Stimulated activated CD4-positive, alpha-beta T cell treated with anti-CD3 and anti-CD28 coated beads, Interleukin-1b, Interleukin-23, amount 100 ng/mL, for 1 hour (primary cell): ENCODE measurements around the gene IQGAP3.

Experiments used
- DNase-seq, 2 donors: peaks; one replicate each; pipeline ENCODE4 v3.0.0-alpha.2; 2020; ENCODE audit warnings: low read depth in 2 of 2

Gene IQGAP3

GRCh38 chr1:156496211-156496761 lies 76.1 kb downstream of the IQGAP3 start:
- no peak for DNase-seq

GRCh38 chr1:156495401-156496140 lies 76.8 kb downstream of the IQGAP3 start:
- DNase-seq = no peak

DNA sequence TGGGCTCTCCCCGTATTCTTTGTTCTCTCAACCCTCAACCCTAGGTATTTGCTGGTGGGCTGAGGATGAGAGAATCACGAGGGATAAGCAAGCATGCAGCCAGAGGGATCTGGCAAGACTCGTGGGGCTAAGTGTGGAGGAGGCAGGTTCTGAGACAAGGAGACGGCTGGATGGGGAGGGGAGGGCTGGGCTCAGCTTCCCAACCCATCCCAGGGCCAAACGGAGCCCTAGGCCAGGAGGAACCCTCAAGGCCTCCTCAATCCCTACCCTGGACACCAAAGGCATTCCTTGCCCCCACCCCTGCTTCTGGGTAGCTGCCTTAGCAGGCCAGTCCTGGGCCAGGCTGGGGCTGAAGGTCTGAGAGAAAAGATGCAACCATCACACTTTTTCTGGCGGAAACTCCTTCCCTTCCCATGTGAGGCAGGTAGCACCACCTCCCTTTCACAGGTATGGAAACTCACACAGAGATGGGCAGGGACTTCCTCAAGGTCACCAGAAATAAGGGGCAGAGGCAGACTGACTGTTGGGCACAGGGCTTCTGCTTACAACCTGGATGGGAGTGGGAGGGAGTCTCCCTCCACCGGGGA lies 78.0 kb downstream of the IQGAP3 start:
- DNase-seq = no peak

- no peak for DNase-seq
Observed at GRCh38 chr1:156493742-156494141, 78.6 kb downstream of the IQGAP3 start.

DNA sequence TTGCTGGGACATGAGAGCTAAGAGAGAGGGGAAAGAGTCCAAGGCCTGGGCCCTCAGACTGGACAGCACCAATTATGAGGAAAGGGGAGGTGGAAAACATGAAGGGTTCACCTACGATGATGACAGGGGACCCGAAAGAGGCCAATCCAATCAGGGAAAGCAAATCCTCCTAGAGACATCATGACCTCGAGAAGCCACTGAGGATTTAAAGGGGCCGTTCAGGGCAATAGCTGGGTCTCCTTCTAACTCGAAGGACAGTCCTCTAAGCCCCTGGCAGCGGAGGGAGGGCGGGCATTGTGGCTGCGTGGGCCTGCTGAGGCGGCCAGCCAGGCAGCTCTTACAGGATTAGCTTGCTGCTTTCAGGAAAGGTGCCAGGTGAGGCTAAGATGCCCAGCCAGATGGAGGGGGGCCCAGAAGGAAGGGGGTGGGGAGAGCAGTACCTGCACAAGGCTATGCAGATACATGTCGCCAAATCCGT lies 79.2 kb downstream of the IQGAP3 start:
- no peak for DNase-seq

DNA sequence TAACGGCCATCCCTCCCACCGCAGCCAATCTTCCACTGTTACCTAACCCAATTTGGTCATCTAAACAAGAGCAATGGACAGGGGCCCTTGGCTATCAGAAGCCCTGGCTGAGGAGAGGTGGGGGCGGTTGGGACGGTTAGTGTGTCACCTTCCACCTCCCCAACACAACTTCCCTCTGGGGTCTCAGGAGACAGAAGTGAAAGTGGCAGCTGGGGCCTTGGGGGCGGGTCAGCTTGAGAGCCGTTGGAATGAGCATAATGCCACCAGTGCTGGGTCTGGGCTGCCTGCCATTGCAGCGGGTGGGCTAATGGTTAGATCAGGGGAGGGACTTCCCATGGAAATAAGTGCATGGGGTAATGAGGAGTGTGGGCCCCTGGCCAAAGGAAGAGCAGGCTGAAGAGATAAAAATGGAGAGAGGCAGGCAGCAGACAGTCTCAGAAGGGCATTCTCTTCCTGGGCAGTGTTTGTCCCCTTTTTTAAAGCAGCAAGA lies 79.7 kb downstream of the IQGAP3 start:
- no peak for DNase-seq

GRCh38 chr1:156492013-156492590 lies 80.3 kb downstream of the IQGAP3 start:
- DNase-seq = no peak

- DNase-seq = no peak
Observed at GRCh38 chr1:156491151-156491949, 81.0 kb downstream of the IQGAP3 start.

DNA sequence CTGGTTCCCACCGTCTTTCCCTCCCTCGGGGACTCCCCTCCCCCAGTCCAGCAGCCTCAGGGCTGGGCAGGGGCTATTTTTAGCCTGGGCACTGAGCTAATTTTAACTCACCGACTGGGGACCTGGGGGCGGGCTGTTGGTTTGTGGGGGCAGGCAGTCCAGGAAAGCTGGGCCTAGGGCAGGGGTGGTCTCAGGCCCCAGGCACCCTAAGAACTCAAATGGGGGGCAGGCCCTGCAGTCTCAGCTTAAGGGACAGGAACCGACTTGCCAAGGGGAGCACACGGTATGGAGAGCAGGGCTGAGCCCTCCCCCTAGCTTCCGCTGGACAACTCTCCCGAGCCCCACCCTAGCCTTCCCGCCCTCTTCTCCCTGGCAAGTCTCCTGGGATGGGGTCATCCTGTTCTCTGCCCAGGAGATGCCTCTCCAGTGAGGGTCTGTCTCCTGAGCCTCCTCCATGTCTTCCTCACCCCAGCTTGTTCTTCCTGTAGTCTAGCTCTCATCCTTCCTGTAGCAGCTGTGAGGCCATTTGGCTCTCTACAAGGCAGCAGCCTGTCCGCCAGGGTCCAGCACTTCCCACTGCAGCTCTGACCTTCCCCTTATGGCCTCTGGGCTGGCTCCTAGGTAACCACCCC lies 81.8 kb downstream of the IQGAP3 start:
- no peak for DNase-seq

DNA sequence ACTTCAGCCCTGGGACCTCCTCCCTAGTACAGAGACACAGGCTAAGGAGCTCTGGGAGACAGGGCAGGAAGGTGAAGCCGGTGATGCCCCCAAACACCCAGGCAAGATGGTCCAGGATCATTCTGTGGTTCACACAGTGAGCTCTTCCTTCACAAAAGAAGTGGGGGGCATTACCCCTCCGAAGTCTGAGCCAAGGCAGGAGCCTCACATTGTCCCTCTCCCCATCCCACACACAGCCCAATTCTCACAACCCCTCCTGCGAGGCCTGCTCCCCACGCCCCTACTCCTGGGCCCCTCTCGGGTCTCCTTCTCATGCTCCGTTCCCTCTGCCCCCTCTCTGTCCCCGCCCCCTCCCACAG lies 82.5 kb downstream of the IQGAP3 start:
- DNase-seq = no peak

DNA sequence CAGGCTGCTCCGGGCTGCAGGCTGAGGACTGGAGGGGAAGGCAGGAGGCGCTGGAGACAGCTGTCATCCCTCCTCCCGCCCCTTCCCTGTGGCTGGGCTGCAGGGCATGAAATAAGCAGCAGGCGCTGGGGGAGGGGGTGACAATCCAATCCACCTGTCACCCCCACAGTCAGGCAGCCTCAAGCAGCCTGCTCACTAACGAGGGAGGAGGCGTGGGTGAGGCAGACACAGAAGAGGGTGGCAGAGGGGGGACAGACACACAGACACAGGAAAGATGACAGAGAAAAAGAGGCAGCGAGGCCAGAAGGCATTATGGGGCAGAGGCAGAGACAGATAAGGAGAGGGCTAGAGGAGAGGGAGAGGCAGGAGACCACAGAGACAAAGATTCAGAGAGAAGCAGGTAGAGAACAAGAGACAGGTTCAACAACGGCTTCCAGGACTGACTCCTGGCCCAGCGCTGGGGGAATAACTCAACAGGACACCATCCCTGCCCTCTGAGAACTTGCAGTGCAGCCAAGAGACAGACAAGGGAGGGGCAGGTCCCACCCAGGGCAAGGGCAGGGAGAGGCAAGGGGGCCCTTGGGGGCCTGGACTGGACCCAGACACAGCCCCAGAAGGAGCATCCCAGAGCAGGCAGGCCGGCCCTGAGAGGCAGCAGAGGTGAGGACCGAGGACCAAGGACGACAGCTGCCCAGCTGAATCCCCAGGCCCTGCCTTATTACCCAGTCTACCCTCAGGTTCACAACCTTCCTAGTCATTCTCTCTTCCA lies 83.0 kb downstream of the IQGAP3 start:
- no peak for DNase-seq

GRCh38 chr1:156488566-156489165 lies 83.7 kb downstream of the IQGAP3 start:
- no peak for DNase-seq

- DNase-seq = no peak
Observed at GRCh38 chr1:156487862-156488261, 84.5 kb downstream of the IQGAP3 start.

- DNase-seq = no peak
Observed at GRCh38 chr1:156486421-156487344, 85.7 kb downstream of the IQGAP3 start.

DNA sequence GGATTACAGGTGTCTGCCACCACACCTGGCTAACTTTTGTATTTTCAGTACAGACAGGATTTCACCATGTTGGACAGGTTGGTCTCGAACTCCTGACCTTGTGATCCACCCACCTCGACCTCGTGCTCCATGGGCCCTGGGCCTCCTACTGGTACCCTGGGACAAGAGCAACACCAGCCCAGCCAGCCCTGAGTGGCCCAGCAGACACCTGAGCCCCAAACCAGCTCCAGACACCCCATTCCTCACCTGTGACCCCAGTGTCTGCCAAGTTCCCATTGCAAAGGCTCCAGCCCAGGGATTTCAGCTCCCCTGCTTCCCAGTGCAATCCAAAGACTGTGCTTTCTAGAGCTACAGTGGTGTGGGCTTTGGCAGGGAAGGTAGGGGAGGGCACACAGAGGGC lies 86.4 kb downstream of the IQGAP3 start:
- no peak for DNase-seq

DNA sequence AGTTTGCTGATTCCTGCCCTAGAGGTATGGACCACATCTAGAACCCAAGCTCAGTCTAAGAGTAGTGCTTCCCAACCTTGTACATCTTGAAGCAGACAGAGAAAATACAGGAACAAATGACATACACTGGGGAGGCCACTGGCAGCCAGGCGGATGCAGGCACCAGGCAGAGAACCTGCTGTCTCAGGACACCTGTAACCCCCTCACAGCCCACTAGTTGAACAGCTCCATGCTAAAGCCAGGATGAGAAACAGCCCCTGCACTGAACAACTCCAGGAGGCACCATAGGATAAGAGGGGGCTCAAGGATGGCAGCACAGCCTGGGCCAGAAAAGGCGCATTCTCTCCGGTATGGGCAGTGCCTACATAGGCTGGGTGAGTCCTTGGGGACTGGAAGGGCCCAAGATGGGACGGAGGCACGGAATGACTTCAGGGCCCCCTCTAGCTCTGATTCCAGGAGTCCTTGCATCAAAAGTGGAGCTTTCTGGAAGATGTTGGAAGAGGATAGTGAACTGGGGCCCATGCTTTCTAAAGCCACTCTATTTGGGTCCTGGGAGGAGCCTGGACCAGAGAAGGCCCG lies 87.8 kb downstream of the IQGAP3 start:
- DNase-seq = no peak

DNA sequence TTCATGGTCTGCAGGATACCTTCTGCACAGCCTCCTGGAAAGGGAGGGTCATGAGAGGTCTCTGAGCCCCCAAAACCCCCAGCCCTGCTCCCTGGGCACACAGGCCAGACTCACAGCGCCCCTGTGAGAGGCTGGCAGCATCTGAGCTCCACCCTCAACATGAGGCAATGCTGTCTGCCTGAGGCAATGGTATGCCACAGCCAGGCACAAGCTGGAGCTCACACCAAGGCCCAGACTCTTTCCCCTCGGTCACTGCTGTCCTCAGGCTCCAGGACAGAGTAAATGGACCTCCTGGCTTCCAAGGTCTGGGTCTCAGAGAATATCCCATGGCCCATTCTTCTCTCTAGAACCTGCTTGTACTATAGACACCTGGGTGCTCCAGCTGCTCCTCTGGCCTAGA lies 89.0 kb downstream of the IQGAP3 start:
- DNase-seq = no peak

- DNase-seq = no peak
Observed at GRCh38 chr1:156482276-156482675, 90.1 kb downstream of the IQGAP3 start.

DNA sequence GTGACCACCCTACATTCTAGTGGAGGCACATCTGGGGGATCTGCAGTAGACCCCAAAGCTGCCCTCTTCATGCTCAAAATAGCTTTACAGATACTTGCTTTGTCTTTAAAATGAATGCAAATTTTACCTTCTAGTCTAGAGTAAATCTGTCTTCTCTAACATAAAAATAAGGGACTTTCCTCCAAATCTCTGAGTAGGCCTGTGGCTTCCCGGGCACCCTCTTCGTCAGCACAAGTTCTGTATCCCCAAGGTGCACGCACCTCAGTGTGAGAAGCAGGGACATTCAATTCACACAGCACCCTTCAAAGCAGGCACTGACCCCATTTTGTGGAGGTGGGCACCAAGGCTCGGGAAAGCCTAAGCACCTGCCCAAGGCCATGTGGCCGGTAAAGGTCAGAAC lies 90.8 kb downstream of the IQGAP3 start:
- no peak for DNase-seq
